Measurements from ENCODE around the gene CRISP2.

CRISP2 gene

DNA sequence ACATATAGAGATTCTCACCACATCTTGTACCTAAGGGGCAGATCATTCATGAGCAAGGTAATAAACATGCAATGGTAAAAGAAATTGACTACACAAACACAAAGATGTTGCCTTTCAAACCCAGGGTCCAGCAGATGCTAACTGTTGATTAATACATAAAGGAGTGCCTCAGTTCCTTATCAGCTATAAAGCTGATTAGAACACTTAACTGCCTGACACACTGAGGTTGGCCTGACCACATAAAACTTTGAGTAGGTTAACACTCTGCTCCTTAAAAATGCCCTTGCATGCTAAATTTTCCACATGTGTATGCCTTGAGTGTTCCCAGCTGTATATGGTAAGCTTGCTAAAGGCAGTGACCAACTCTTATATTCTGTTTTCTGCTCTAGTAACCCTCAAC, 14.9 kb downstream of the CRISP2 start:
- TF ChIP-seq, protein P1, sequence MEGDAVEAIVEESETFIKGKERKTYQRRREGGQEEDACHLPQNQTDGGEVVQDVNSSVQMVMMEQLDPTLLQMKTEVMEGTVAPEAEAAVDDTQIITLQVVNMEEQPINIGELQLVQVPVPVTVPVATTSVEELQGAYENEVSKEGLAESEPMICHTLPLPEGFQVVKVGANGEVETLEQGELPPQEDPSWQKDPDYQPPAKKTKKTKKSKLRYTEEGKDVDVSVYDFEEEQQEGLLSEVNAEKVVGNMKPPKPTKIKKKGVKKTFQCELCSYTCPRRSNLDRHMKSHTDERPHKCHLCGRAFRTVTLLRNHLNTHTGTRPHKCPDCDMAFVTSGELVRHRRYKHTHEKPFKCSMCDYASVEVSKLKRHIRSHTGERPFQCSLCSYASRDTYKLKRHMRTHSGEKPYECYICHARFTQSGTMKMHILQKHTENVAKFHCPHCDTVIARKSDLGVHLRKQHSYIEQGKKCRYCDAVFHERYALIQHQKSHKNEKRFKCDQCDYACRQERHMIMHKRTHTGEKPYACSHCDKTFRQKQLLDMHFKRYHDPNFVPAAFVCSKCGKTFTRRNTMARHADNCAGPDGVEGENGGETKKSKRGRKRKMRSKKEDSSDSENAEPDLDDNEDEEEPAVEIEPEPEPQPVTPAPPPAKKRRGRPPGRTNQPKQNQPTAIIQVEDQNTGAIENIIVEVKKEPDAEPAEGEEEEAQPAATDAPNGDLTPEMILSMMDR (IDR thresholded peaks at IDR 0.05), result no peak
- Histone ChIP-seq H3K36me3 (peaks cover 67% of the 10 kb centered on the region), H3K4me3 (ENCODE audit: low read depth in 1 of 2, low read length in 1 of 2) (no peak overlapping the region), H3K4me1 (ENCODE audit: control insufficient read depth in 1 of 2, insufficient read depth in 1 of 2, low read depth in 1 of 2, low read length in 1 of 2) (no peaks in the 10 kb centered on the region), H3K9me3 (peaks cover 5% of the 10 kb centered on the region), H3K27ac (no peak overlapping the region), H3K27me3 (no peaks in the 10 kb centered on the region)

DNA sequence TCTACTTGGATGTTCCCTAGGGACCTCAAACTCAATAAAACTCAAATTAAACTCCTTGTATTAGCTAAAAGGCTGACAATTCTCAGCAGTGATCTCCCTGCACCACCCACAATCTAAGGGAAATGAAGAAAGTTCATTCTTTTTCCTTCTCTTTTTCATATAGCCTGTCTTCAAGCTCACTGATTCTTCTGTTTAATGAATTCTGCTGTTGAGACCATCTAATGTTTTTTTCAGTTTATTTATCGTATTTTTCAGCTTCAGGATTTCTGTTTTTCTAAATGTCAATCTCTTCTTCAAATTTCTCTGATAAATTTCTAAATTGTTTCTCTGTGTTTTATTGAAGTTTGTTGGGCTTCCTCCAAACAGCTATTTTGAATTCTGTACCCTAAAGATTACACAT, 19.8 kb downstream of the CRISP2 start:
- H3K36me3 ChIP-seq, result peaks cover 81% of the 10 kb centered on the region
- no peak overlapping the region for H3K27ac ChIP-seq
- no peak overlapping the region for H3K4me3 ChIP-seq (ENCODE audit: low read depth in 1 of 2, low read length in 1 of 2)
- no peaks in the 10 kb centered on the region for H3K4me1 ChIP-seq (ENCODE audit: control insufficient read depth in 1 of 2, insufficient read depth in 1 of 2, low read depth in 1 of 2, low read length in 1 of 2)
- H3K27me3 ChIP-seq, result no peaks in the 10 kb centered on the region
- peaks cover 5% of the 10 kb centered on the region for H3K9me3 ChIP-seq
- TF ChIP-seq, protein P1 (IDR thresholded peaks at IDR 0.05), result no peak

DNA sequence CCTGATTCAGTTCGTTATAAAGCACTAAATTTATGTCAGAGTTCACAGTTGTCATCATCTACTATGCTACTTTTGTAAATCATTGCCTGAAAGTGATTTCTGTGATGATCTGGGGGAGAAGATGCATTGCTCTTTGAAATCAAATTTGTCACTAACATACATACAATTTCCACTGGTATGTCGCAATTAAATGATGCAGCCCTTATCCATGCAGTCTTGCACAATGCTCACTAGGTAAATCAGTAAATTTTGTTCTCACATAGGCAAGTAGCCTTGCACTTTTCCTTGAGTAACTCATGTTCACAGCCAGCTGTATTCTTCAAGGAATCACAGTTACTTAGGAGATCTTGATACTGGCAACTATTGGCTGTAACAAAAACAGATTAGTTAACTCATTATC, 20.8 kb downstream of the CRISP2 start:
- Histone ChIP-seq H3K4me1 (ENCODE audit: control insufficient read depth in 1 of 2, insufficient read depth in 1 of 2, low read depth in 1 of 2, low read length in 1 of 2) (no peaks in the 10 kb centered on the region), H3K36me3 (peaks cover 76% of the 10 kb centered on the region), H3K4me3 (ENCODE audit: low read depth in 1 of 2, low read length in 1 of 2) (no peak overlapping the region), H3K9me3 (peaks cover 5% of the 10 kb centered on the region), H3K27me3 (no peaks in the 10 kb centered on the region), H3K27ac (no peak overlapping the region)
- TF ChIP-seq, protein P1 (IDR thresholded peaks at IDR 0.05), result no peak

DNA sequence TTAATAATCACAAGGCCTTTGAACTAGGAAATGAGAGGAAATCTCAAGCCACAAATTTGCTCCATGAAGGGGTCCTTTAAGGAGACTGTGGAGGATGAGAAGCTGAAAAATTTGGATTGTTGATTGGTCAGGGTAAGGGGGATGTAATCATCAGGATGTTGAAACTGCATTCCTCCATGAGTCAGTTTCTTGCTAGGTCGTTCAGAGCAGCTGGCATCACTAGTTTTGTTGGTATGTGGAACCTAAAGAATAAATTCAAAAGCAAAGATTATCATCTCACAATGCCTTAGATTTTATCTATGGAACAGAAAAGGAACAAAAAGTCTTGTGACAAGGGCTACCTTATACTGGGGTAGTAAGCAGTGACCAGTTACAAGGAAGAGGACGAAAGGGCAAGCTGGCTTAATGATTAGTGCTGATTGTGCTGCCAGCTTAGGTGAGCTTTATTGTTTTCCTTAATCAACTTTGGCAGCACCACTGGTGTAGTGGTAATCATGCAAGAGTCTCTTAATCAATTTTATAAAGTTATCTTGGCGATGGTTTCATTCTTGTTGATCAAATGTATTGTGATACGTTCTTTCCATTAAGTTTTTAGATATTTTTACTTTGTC, 36.6 kb downstream of the CRISP2 start:
- Histone ChIP-seq H3K27me3 (no peaks in the 10 kb centered on the region), H3K27ac (no peak overlapping the region), H3K4me1 (ENCODE audit: control insufficient read depth in 1 of 2, insufficient read depth in 1 of 2, low read depth in 1 of 2, low read length in 1 of 2) (no peaks in the 10 kb centered on the region), H3K9me3 (no peaks in the 10 kb centered on the region), H3K4me3 (ENCODE audit: low read depth in 1 of 2, low read length in 1 of 2) (no peak overlapping the region), H3K36me3 (no peaks in the 10 kb centered on the region)
- TF ChIP-seq, protein P1 (IDR thresholded peaks at IDR 0.05), result no peak

DNA sequence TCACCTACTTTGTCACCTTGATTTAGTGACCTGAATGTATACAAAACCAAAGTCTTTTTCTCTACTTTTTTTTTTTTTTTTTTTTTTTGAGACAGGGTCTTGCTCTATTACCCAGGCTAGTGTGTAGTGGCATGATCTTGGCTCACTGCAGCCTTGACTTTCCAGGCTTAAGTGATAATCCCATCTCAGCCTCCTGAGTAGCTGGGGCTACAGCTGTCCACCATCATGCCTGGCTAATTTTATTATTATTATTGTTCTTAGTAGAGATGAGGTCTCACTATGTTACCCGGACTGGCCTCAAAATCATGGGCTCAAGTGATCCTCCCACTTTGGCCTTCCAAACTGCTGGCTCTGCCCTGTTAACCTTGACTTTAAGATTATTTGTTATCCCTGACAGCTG, 37.5 kb downstream of the CRISP2 start:
- no peaks in the 10 kb centered on the region for H3K4me1 ChIP-seq (ENCODE audit: control insufficient read depth in 1 of 2, insufficient read depth in 1 of 2, low read depth in 1 of 2, low read length in 1 of 2)
- no peaks in the 10 kb centered on the region for H3K36me3 ChIP-seq
- no peak overlapping the region for H3K27ac ChIP-seq
- TF ChIP-seq, protein P1 (IDR thresholded peaks at IDR 0.05), result no peak
- H3K27me3 ChIP-seq, result no peaks in the 10 kb centered on the region
- H3K9me3 ChIP-seq, result no peaks in the 10 kb centered on the region
- no peak overlapping the region for H3K4me3 ChIP-seq (ENCODE audit: low read depth in 1 of 2, low read length in 1 of 2)

All from neutrophil (primary cell).